HG02970 (cell line): Measurements from ENCODE around the gene OPALIN.
"Not testable (repeated sequence)": the region's sequence is repeated elsewhere in the genome, so short reads cannot be mapped to it uniquely, and the experiment has no call there.

Source experiments
- ATAC-seq: cut with Tn5 transposase; IDR thresholded peaks from one replicate; pipeline ENCODE4 v1.9.1; 2021; ENCODE audit warnings: mild to moderate bottlenecking, moderate library complexity, moderate number of reproducible peaks; ENCODE audit not compliant: unreplicated experiment, low FRiP score

OPALIN gene

GRCh38 chr10:96309628-96310320 is 49.0 kb downstream of the OPALIN start:
- no peak for ATAC-seq

GRCh38 chr10:96308854-96309253 is 49.9 kb downstream of the OPALIN start:
- ATAC-seq: not testable (repeated sequence)

GRCh38 chr10:96306516-96306915 is 52.3 kb downstream of the OPALIN start:
- ATAC-seq: no peak

- no peak for ATAC-seq
Observed at GRCh38 chr10:96305019-96305418, 53.8 kb downstream of the OPALIN start.

- ATAC-seq: no peak
Observed at GRCh38 chr10:96304230-96304629, 54.6 kb downstream of the OPALIN start, which contains the start of gene DNTT. Gene DNTT (plus strand): TSS chr10:96304434. CDS start chr10:96304498, 64 bp downstream.

GRCh38 chr10:96301616-96302015 is 57.2 kb downstream of the OPALIN start:
- no peak for ATAC-seq

GRCh38 chr10:96299383-96299782 is 59.4 kb downstream of the OPALIN start:
- no peak for ATAC-seq

GRCh38 chr10:96298362-96298761 is 60.4 kb downstream of the OPALIN start:
- no peak for ATAC-seq

GRCh38 chr10:96297486-96297885 is 61.3 kb downstream of the OPALIN start:
- ATAC-seq: no peak

- no peak for ATAC-seq
Observed at GRCh38 chr10:96295475-96295874, 63.3 kb downstream of the OPALIN start.
